HTERT RPE-1 (cell line): ENCODE measurements around the gene SPIRE2.
"Not testable (repeated sequence)": the region's sequence is repeated elsewhere in the genome, so short reads cannot be mapped to it uniquely, and the experiment has no call there.

Experiments
- in situ Hi-C: fragments of 300-500 bp; cut with MboI; formaldehyde crosslinking; loops from 4 replicates; pipeline ENCODE4 v1.14.3; 2020; ENCODE audit warnings: low sequenced_read_pairs

The SPIRE2 gene, protein sequence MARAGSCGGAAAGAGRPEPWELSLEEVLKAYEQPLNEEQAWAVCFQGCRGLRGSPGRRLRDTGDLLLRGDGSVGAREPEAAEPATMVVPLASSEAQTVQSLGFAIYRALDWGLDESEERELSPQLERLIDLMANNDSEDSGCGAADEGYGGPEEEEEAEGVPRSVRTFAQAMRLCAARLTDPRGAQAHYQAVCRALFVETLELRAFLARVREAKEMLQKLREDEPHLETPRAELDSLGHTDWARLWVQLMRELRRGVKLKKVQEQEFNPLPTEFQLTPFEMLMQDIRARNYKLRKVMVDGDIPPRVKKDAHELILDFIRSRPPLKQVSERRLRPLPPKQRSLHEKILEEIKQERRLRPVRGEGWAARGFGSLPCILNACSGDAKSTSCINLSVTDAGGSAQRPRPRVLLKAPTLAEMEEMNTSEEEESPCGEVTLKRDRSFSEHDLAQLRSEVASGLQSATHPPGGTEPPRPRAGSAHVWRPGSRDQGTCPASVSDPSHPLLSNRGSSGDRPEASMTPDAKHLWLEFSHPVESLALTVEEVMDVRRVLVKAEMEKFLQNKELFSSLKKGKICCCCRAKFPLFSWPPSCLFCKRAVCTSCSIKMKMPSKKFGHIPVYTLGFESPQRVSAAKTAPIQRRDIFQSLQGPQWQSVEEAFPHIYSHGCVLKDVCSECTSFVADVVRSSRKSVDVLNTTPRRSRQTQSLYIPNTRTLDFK

DNA sequence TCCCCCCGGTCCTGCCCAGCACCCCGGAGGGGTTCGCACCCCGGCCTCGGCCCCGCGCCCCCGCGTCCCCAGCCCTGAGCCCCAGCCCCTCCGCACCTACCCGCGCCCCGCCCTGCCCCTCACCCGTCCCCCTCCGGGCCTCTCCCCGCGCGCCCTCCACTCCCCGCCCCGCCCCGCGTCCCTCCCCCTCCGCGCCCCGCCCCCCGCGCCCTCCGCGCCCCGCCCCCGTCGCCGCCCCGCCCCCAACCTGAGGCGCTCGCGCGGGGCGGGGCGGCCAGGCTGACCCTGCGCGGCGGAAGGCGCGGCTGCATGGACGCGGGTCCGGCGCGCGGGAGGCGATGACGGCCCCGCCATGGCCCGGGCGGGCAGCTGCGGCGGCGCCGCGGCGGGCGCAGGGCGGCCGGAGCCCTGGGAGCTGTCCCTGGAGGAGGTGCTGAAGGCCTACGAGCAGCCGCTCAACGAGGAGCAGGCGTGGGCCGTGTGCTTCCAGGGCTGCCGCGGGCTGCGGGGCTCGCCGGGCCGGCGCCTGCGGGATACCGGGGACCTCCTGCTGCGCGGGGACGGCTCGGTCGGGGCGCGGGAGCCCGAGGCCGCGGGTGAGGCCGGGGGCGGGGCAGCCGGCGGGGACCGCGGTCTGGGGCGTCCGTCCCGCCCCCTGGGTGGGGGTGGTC is at the start of gene SPIRE2:
Gene SPIRE2 (plus strand): TSS at position 277 of the 671 bp plus-strand sequence. CDS start 76 bp downstream, at position 353.
- in situ Hi-C loops = no loop called here

GRCh38 chr16:89779231-89779908 is 48.9 kb upstream of the SPIRE2 start:
- in situ Hi-C loops = no loop called here

DNA sequence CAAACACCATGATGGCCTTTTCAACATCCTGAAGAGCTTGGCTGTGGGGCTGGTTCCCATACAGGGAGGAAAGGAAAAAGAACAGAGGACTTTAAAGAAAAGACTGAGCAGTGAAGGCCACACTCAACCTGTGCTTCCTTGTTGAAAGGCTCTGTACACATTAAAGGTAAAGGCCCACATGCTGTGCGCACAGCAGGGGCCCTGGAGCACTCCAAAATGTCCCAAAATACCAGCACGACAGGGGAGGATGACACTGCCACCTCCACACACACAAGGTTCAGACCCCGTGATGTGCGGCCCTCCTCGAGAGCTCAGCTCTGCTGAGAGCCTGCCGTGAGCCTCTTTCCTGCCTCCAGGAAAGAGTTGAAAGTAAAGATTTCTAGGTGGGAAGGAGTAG is 48.4 kb upstream of the SPIRE2 start:
- in situ Hi-C loops = no loop called here

DNA sequence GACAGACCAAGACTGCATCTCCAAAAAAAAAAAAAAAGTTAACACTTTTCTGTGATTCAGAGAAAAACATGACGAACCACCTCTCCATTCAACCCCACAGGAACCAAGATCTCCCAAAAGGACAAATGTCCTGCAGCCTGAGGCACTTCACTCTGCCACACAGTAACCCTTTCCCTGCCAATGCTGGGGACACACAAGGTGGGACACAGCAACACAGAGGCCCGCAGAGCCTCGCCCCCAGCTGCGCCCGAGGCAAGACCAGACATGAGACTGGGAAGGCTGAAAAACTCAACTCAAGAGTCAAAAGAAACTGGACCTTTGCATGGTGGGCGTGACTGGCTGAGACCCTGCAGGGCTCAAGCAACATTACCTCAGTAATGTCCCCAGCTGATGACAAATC is 45.8 kb upstream of the SPIRE2 start:
- in situ Hi-C loops = no loop called here

DNA sequence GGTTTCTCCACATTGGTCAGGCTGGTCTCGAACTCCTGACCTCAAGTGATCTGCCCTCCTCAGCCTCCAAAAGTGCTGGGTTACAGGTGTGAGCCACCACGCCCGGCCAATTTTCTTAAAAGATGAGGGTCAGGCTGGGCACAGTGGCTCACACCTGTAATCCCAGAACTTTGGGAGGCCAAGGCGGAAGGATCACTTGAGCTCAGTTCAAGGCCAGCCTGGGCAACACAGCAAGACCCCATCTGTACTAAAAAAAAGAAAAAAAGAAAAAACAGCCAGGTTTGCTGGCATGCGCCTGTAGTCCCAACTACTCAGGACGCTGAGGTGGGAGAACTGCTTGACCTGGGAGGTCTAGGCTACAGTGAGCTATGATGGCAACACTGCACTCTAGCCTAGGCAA is 44.3 kb upstream of the SPIRE2 start:
- in situ Hi-C loops = not testable (repeated sequence)

DNA sequence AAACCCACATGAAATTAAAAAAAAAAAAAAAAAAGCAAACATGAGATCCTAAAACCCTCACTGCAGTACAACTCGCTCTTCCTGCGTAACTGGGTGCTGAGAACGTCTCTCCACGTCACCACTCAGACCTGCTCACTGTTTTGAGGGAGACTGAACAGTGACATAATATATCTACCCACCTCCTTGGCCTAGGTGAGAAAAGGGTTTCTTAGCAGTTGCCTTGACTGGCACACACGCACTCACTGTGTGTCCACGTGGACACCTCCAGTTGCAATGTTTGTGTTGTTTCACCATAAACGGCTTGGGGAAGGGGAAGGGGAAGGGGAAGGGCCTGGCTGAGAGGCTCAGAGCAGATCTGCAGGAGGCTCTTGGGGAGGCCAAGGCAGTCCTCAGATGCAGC is 43.9 kb upstream of the SPIRE2 start:
- in situ Hi-C loops = no loop called here

GRCh38 chr16:89785523-89786155 is 42.6 kb upstream of the SPIRE2 start:
- in situ Hi-C loops = no loop called here

DNA sequence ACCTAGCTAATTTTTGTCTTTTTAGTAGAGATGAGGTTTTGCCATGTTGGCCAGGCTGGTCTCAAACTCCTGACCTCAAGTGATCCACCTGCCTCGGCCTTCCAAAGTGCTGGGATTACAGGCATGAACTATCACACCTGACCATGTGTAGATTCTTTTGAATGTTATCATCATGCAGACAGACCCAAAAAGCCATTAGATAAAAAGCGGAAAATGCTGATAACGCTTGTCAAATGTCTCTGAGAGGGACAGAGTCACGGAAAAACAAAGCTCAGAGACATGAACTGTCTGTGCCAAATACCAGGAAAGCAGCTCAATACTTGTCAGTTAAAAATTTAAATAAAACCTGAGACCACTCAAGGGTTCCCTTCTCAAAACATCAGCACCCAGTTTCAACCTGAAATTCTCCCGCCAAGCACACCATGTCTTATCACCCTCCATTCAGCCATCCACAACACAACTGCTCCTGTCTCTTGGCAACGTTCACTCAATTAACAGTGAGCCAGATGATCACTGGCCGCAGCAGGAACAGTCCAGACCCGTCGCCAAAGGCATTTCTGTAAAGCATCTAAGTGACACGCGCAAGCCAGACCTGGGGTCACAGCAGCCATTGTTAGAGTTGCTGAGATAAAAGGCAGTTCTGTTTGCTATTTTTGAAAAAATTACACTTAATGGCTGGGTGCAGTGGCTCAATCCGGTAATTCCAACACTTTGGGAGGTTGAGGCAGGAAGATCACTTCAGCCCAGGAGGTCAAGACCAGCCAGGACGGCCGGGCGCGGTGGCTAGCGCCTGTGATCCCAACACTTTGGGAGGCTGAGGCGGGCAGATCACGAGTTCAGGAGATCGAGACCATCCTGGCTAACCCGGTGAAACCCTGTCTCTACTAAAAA is 41.6 kb upstream of the SPIRE2 start:
- in situ Hi-C loops = no loop called here

- in situ Hi-C loops = no loop called here
These were observed 40.9 kb upstream of the SPIRE2 start for GRCh38 chr16:89787365-89787805.

- in situ Hi-C loops = no loop called here
These were observed 36.8 kb upstream of the SPIRE2 start for GRCh38 chr16:89791278-89791995.

- in situ Hi-C loops = not testable (repeated sequence)
These were observed 35.2 kb upstream of the SPIRE2 start for GRCh38 chr16:89793092-89793491.

GRCh38 chr16:89793955-89794354 is 34.3 kb upstream of the SPIRE2 start:
- in situ Hi-C loops = no loop called here

- in situ Hi-C loops = no loop called here
These were observed 32.6 kb upstream of the SPIRE2 start for GRCh38 chr16:89795676-89796075.

DNA sequence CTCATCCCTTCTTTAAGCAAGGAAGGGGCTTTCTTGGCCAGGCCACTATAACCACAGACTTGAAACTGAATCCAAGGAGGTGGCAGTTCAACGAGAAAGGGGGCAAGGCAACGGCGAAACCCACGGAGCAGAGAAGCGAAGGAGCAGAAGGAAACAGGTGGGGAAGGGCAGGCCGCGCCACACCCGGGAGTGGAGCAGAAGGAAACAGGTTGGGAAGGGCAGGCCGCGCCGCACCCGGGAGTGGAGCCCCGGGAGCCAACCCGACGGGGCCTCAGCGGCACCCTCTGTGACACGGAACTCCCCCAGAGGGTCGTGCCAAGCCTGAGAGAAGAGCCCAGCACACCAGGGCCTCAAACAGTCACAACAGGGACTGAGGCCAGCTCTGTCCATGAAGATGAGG is 32.2 kb upstream of the SPIRE2 start:
- in situ Hi-C loops = no loop called here

DNA sequence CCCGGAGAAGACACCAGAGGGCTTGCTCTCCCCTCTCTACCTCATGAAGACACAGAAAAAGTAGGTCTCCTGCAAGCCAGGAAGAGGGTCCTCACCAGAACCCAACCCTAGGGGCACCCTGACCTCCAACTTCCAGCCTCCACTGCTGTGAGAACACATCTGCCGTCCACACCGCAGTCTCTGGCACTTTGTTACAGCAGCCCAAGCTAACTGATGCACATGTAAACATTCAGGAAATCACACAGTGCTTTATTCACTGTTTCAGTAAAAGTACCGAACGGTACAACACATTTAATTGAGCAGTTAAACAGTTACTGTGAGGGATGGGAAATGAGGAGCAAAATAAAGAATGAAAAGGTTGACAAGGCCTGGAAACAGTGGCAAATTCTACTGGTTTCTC is 30.1 kb upstream of the SPIRE2 start:
- in situ Hi-C loops = no loop called here

- in situ Hi-C loops = no loop called here
These were observed 29.4 kb upstream of the SPIRE2 start for GRCh38 chr16:89798832-89799370.

GRCh38 chr16:89801800-89802199 is 26.5 kb upstream of the SPIRE2 start:
- in situ Hi-C loops = no loop called here

DNA sequence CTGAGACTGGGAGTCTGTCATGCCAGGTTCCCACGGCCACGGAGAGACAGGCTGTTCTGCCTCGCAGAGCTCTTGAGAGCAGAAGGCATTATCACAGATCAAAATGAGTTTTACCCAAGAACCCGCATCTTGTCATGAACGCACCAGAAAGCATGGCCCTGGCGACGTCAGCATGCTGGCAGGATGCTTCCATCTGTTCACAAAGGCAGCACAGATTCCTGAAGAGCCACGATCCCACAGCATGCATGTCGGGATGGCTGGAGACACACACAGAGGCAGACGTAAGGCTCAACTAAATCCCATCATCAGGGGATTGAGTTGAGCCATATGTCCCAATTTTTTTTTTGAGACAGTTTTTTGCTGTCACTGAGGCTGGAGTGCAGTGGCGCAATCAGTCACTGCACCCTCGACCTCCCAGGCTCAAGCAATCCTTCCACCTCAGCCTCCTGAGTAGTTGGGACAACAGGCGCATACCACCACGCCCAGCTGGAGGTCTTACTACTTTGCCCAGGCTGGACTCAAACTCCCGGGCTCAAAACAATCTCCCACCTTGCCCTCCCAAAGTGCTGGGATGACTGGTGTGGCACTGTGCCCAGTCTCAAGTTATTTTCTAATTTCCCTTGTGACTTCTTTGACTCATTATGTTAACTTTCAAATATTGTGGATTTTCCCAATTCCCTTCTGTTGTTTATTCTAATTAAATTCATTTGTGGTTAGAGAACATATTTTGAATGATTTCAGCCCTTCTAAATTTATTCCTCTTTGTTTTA is 23.0 kb upstream of the SPIRE2 start:
- in situ Hi-C loops = no loop called here
